ENCODE measurements around the gene ASPM.
A peak's percentile ranks its signal among the peaks of the same experiment; 100 is the strongest.

The ASPM gene

GRCh38 chr1:197146101-197147095, at the start of gene ASPM:
TSS of gene ASPM (minus strand) at chr1:197146669. CDS start at chr1:197146437, 232 bp downstream.
- H3K4me1 ChIP-seq = no peaks in the 10 kb centered on the region
- H3K4me2 ChIP-seq (ENCODE audit: low read length) = peak within 1 kb of the TSS; percentile 97
- H3K79me2 ChIP-seq = no peaks in the 10 kb centered on the region
- H2AFZ ChIP-seq = peak within 1 kb of the TSS; percentile 80
- no peaks in the 10 kb centered on the region for H3K9me3 ChIP-seq (ENCODE audit: control insufficient read depth, low read length)
- H3K27me3 ChIP-seq (ENCODE audit: control insufficient read depth, insufficient read depth, low read length) = no peaks in the 10 kb centered on the region
- H3K36me3 ChIP-seq (ENCODE audit: control insufficient read depth, insufficient read depth, low read length) = no peaks in the 10 kb centered on the region
- no peak within 1 kb of the TSS for H3K9ac ChIP-seq
- no peak for TF ChIP-seq CTCF (IDR thresholded peaks at IDR 0.05)
- H3K4me3 ChIP-seq (ENCODE audit: low read depth, low read length) = peak within 1 kb of the TSS; percentile 75
- H3K27ac ChIP-seq = no peak within 1 kb of the TSS

GRCh38 chr1:197195100-197195499, 48.6 kb upstream of the ASPM start:
- peaks cover 5% of the 10 kb centered on the region for H3K4me1 ChIP-seq

GRCh38 chr1:197184190-197184589, 37.7 kb upstream of the ASPM start:
- Histone ChIP-seq H3K27ac (no peak overlapping the region), H3K36me3 (ENCODE audit: control insufficient read depth, insufficient read depth, low read length) (no peaks in the 10 kb centered on the region), H3K4me2 (ENCODE audit: low read length) (no peak overlapping the region)

More at GRCh38 chr1:197195100-197195499, 48.6 kb upstream of the ASPM start:
- Histone ChIP-seq H3K27me3 (ENCODE audit: control insufficient read depth, insufficient read depth, low read length) (no peaks in the 10 kb centered on the region), H3K36me3 (ENCODE audit: control insufficient read depth, insufficient read depth, low read length) (no peaks in the 10 kb centered on the region), H3K79me2 (no peaks in the 10 kb centered on the region), H3K4me3 (ENCODE audit: low read depth, low read length) (no peak overlapping the region), H3K27ac (no peak overlapping the region), H3K4me2 (ENCODE audit: low read length) (no peak overlapping the region), H3K9ac (no peak overlapping the region), H2AFZ (no peak overlapping the region), H3K9me3 (ENCODE audit: control insufficient read depth, low read length) (no peaks in the 10 kb centered on the region)
- TF ChIP-seq CTCF (IDR thresholded peaks at IDR 0.05) = no peak

GRCh38 chr1:197183195-197183748, 36.8 kb upstream of the ASPM start:
- no peaks in the 10 kb centered on the region for H3K79me2 ChIP-seq
- TF ChIP-seq CTCF (IDR thresholded peaks at IDR 0.05) = no peak
- no peaks in the 10 kb centered on the region for H3K27me3 ChIP-seq (ENCODE audit: control insufficient read depth, insufficient read depth, low read length)
- H3K9me3 ChIP-seq (ENCODE audit: control insufficient read depth, low read length) = no peaks in the 10 kb centered on the region
- no peak overlapping the region for H3K27ac ChIP-seq
- no peak overlapping the region for H3K4me2 ChIP-seq (ENCODE audit: low read length)
- H3K9ac ChIP-seq = no peak overlapping the region
- H3K36me3 ChIP-seq (ENCODE audit: control insufficient read depth, insufficient read depth, low read length) = no peaks in the 10 kb centered on the region
- H3K4me3 ChIP-seq (ENCODE audit: low read depth, low read length) = no peak overlapping the region
- no peak overlapping the region for H2AFZ ChIP-seq
- H3K4me1 ChIP-seq = no peaks in the 10 kb centered on the region

More at GRCh38 chr1:197184190-197184589, 37.7 kb upstream of the ASPM start:
- no peaks in the 10 kb centered on the region for H3K79me2 ChIP-seq
- no peak overlapping the region for H3K9ac ChIP-seq
- H3K4me1 ChIP-seq = no peaks in the 10 kb centered on the region
- no peak overlapping the region for H2AFZ ChIP-seq
- no peaks in the 10 kb centered on the region for H3K27me3 ChIP-seq (ENCODE audit: control insufficient read depth, insufficient read depth, low read length)
- no peak for TF ChIP-seq CTCF (IDR thresholded peaks at IDR 0.05)
- H3K9me3 ChIP-seq (ENCODE audit: control insufficient read depth, low read length) = no peaks in the 10 kb centered on the region
- no peak overlapping the region for H3K4me3 ChIP-seq (ENCODE audit: low read depth, low read length)

All from parathyroid adenoma (tissue), 2 donors.